Type B pancreatic cell (in vitro differentiated cells): Measurements from ENCODE around the gene FAAH. TPM values are rescaled to one million over a fixed set of nuclear protein-coding genes. Genes with fewer than 3 reads are reported as not detected.

Source experiments
- DNase-seq: peaks from one replicate; pipeline ENCODE4 v3.0.0; 2021; ENCODE audit warnings: mixed read lengths; ENCODE audit not compliant: unreplicated experiment; ENCODE audit errors: extremely low spot score
- H3K27ac Mint-ChIP-seq: 2 replicates; pipeline ENCODE4 v1.8.0; 2021; ENCODE audit warnings: mild to moderate bottlenecking, mixed read lengths
- H3K27me3 Mint-ChIP-seq: 2 replicates; pipeline ENCODE4 v1.8.0; 2021; ENCODE audit warnings: mixed read lengths
- H3K36me3 Mint-ChIP-seq: 2 replicates; pipeline ENCODE4 v1.8.0; 2021; ENCODE audit warnings: mixed read lengths
- H3K4me1 Mint-ChIP-seq: one replicate; pipeline ENCODE4 v1.8.0; 2021; ENCODE audit warnings: mixed read lengths; ENCODE audit not compliant: unreplicated experiment
- H3K4me3 Mint-ChIP-seq: 2 replicates; pipeline ENCODE4 v1.8.0; 2021; ENCODE audit warnings: mild to moderate bottlenecking, mixed read lengths
- H3K9me3 Mint-ChIP-seq: 2 replicates; pipeline ENCODE4 v1.8.0; 2021; ENCODE audit warnings: mixed read lengths
- CTCF ChIP-seq: fragments of 200-600 bp; sonication (generic); conservative IDR thresholded peaks from 2 replicates; pipeline ENCODE4 v1.5.0; 2021; ENCODE audit warnings: antibody characterized with exemption, mild to moderate bottlenecking
- total RNA-seq: library from RNA; stranded (reverse); gene quantifications from 2 replicates; pipeline ENCODE4 v1.2.1, GENCODE V29; 2021; ENCODE audit warnings: low replicate concordance

The FAAH gene
- total RNA-seq, 1 donor from 2014 or later: 30.8 TPM

- H3K36me3 Mint-ChIP-seq: no peaks in the 10 kb centered on the region
- H3K27ac Mint-ChIP-seq: peak overlapping the region; percentile 76
- H3K4me1 Mint-ChIP-seq: peaks cover 7% of the 10 kb centered on the region
- H3K9me3 Mint-ChIP-seq: no peaks in the 10 kb centered on the region
- peaks cover 67% of the 10 kb centered on the region for H3K27me3 Mint-ChIP-seq
- peak; percentile 85 for DNase-seq
- H3K4me3 Mint-ChIP-seq: peak overlapping the region; percentile 87
- peak; percentile 98 for TF ChIP-seq CTCF
These were observed 48.4 kb downstream of the FAAH start for GRCh38 chr1:46442317-46443161.

GRCh38 chr1:46444466-46444865 is 50.3 kb downstream of the FAAH start:
- H3K27ac Mint-ChIP-seq: no peak overlapping the region
- H3K27me3 Mint-ChIP-seq: peaks cover 74% of the 10 kb centered on the region
- H3K4me3 Mint-ChIP-seq: no peak overlapping the region
- no peaks in the 10 kb centered on the region for H3K36me3 Mint-ChIP-seq
- DNase-seq: no peak
- no peaks in the 10 kb centered on the region for H3K9me3 Mint-ChIP-seq
- TF ChIP-seq CTCF: no peak
- H3K4me1 Mint-ChIP-seq: peaks cover 12% of the 10 kb centered on the region

- no peak for TF ChIP-seq CTCF
- peaks cover 84% of the 10 kb centered on the region for H3K27me3 Mint-ChIP-seq
- H3K27ac Mint-ChIP-seq: no peak overlapping the region
- peaks cover 12% of the 10 kb centered on the region for H3K4me1 Mint-ChIP-seq
- H3K9me3 Mint-ChIP-seq: no peaks in the 10 kb centered on the region
- no peak overlapping the region for H3K4me3 Mint-ChIP-seq
- DNase-seq: no peak
- no peaks in the 10 kb centered on the region for H3K36me3 Mint-ChIP-seq
These were observed 51.7 kb downstream of the FAAH start for GRCh38 chr1:46445773-46446256.

- Mint-ChIP-seq H3K4me3 (peak overlapping the region; percentile 67), H3K27ac (no peak overlapping the region), H3K27me3 (peaks cover 92% of the 10 kb centered on the region), H3K36me3 (no peaks in the 10 kb centered on the region), H3K4me1 (peaks cover 12% of the 10 kb centered on the region), H3K9me3 (no peaks in the 10 kb centered on the region)
- TF ChIP-seq CTCF: peak; percentile 96
- peak; percentile 86 for DNase-seq
These were observed 52.8 kb downstream of the FAAH start for GRCh38 chr1:46446646-46447498.

GRCh38 chr1:46447499-46448108 is 53.5 kb downstream of the FAAH start:
- DNase-seq: no peak
- no peak overlapping the region for H3K27ac Mint-ChIP-seq
- TF ChIP-seq CTCF: no peak
- H3K9me3 Mint-ChIP-seq: no peaks in the 10 kb centered on the region
- peaks cover 8% of the 10 kb centered on the region for H3K4me1 Mint-ChIP-seq
- H3K27me3 Mint-ChIP-seq: peaks cover 93% of the 10 kb centered on the region
- H3K4me3 Mint-ChIP-seq: peak overlapping the region; percentile 49
- H3K36me3 Mint-ChIP-seq: no peaks in the 10 kb centered on the region
